ENCODE data around the gene TNIK.

GRCh38 chr3:171237009-171237385 is 223.2 kb downstream of the TNIK start:
- TF ChIP-seq, protein P1, sequence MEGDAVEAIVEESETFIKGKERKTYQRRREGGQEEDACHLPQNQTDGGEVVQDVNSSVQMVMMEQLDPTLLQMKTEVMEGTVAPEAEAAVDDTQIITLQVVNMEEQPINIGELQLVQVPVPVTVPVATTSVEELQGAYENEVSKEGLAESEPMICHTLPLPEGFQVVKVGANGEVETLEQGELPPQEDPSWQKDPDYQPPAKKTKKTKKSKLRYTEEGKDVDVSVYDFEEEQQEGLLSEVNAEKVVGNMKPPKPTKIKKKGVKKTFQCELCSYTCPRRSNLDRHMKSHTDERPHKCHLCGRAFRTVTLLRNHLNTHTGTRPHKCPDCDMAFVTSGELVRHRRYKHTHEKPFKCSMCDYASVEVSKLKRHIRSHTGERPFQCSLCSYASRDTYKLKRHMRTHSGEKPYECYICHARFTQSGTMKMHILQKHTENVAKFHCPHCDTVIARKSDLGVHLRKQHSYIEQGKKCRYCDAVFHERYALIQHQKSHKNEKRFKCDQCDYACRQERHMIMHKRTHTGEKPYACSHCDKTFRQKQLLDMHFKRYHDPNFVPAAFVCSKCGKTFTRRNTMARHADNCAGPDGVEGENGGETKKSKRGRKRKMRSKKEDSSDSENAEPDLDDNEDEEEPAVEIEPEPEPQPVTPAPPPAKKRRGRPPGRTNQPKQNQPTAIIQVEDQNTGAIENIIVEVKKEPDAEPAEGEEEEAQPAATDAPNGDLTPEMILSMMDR (IDR thresholded peaks at IDR 0.05) = no peak
- TF ChIP-seq POLR2A (IDR thresholded peaks at IDR 0.05) (no peak), POLR2AphosphoS5 (IDR thresholded peaks at IDR 0.05) (no peak)

Data from prostate gland (tissue), 2 donors.